ENCODE results near the gene FARSB.

DNA sequence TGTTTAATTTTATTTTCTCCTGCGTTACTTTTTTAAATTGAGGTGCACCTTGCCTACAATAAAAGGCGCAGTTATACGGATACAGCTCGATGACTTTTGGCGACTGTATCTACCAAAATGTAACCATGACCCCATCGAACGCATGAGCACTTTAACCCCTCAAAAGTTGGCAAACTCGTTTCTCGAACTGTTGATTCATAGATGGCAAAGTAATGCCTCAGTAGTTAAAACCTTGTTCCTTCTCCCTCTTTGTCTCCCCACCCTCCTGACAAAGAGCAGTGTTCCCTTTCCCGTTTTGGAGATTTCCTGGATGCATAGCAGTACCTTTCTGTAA lies 16.1 kb upstream of the FARSB start:
- TF ChIP-seq, protein P1, sequence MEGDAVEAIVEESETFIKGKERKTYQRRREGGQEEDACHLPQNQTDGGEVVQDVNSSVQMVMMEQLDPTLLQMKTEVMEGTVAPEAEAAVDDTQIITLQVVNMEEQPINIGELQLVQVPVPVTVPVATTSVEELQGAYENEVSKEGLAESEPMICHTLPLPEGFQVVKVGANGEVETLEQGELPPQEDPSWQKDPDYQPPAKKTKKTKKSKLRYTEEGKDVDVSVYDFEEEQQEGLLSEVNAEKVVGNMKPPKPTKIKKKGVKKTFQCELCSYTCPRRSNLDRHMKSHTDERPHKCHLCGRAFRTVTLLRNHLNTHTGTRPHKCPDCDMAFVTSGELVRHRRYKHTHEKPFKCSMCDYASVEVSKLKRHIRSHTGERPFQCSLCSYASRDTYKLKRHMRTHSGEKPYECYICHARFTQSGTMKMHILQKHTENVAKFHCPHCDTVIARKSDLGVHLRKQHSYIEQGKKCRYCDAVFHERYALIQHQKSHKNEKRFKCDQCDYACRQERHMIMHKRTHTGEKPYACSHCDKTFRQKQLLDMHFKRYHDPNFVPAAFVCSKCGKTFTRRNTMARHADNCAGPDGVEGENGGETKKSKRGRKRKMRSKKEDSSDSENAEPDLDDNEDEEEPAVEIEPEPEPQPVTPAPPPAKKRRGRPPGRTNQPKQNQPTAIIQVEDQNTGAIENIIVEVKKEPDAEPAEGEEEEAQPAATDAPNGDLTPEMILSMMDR (IDR thresholded peaks at IDR 0.05), result no peak
- TF ChIP-seq POLR2A (IDR thresholded peaks at IDR 0.05), result no peak

All from body of pancreas (tissue), 4 donors.